Breast epithelium (tissue), 4 donors: ENCODE data around the gene CR2. TPM values are rescaled to one million over a fixed set of nuclear protein-coding genes. Genes with fewer than 3 reads are reported as not detected.
"Not testable (repeated sequence)": the region's sequence is repeated elsewhere in the genome, so short reads cannot be mapped to it uniquely, and the experiment has no call there.

ENCODE experiments used
- DNase-seq, 2 donors: peaks; one replicate each; pipeline ENCODE4 v3.0.0-alpha.2; 2019; ENCODE audit warnings: low spot score in 2 of 2
- H3K27ac ChIP-seq, 2 donors: fragments of 200-600 bp; sonication (generic) in 1 of 2; one replicate each; pipeline ENCODE4 v1.5.1; 2016 to 2019; ENCODE audit warnings: mild to moderate bottlenecking in 1 of 2
- H3K27me3 ChIP-seq, 2 donors: fragments of 200-600 bp; sonication (generic) in 1 of 2; one replicate each; pipeline versions ENCODE4 v1.5.1 to v1.6.0; 2017 to 2019; ENCODE audit warnings: control low read depth in 1 of 2, mild to moderate bottlenecking in 1 of 2
- H3K36me3 ChIP-seq: fragments of 200-600 bp; one replicate; pipeline ENCODE4 v1.5.1; 2019
- H3K4me1 ChIP-seq, 2 donors: fragments of 200-600 bp; sonication (generic); one replicate each; pipeline ENCODE4 v1.5.1; 2016 to 2019; ENCODE audit warnings: control low read depth in 1 of 2
- H3K4me3 ChIP-seq, 3 donors: fragments of 200-600 bp; sonication (generic); 1 replicate in 2 of 3; 2 replicates in 1 of 3; pipeline ENCODE4 v1.5.1; 2016 to 2019; ENCODE audit warnings: mild to moderate bottlenecking in 3 of 3, moderate library complexity in 2 of 3
- H3K9me3 ChIP-seq, 2 donors: fragments of 200-600 bp; sonication (generic) in 1 of 2; one replicate each; pipeline ENCODE4 v1.5.1; 2016 to 2019; ENCODE audit warnings: control low read depth in 1 of 2
- CTCF ChIP-seq, 3 donors: fragments of 450-650 bp; IDR thresholded peaks; one replicate each; pipeline ENCODE4 v1.5.1; 2016 to 2017; ENCODE audit warnings: antibody characterized with exemption in 3 of 3, mild to moderate bottlenecking in 3 of 3, moderate library complexity in 3 of 3
- POLR2A ChIP-seq: fragments of 450-650 bp; IDR thresholded peaks from one replicate; pipeline ENCODE4 v1.6.1; 2016; ENCODE audit warnings: antibody characterized with exemption, mild to moderate bottlenecking, moderate library complexity
- POLR2AphosphoS5 ChIP-seq, 3 donors: sonication (generic); formaldehyde crosslinking; IDR thresholded peaks; one replicate each; pipeline ENCODE4 v1.6.1; 2017; ENCODE audit warnings: antibody characterized with exemption in 3 of 3
- intact Hi-C: fragments of 100-400 bp; cut with DNase I; formaldehyde crosslinking; loops from one replicate; pipeline ENCODE4 v1.15.1; 2023; ENCODE audit warnings: low total_unique reads
- total RNA-seq, 3 donors: library from RNA; depleted of rRNA; stranded (reverse); fragments of >200 nt; gene quantifications; one replicate each; pipeline ENCODE4 v1.1.0, GENCODE V29; 2016

Gene CR2
- total RNA-seq, 3 donors from 2014 or later = under 0.01 to 0.29 TPM; not detected in 1

GRCh38 chr1:207430602-207431001 is 23.5 kb upstream of the CR2 start:
- Histone ChIP-seq H3K27ac (no peak overlapping the region), H3K9me3 (no peaks in the 10 kb centered on the region), H3K4me3 (no peak overlapping the region), H3K36me3 (no peaks in the 10 kb centered on the region), H3K4me1 (no peaks in the 10 kb centered on the region), H3K27me3 (no peaks in the 10 kb centered on the region)
- intact Hi-C loops = no loop called here
- TF ChIP-seq CTCF (IDR thresholded peaks at IDR 0.05) (no peak), POLR2A (no peak), POLR2AphosphoS5 (IDR thresholded peaks at IDR 0.05) (no peak)
- no peak for DNase-seq

GRCh38 chr1:207431508-207431907 is 22.6 kb upstream of the CR2 start:
- H3K4me1 ChIP-seq = no peaks in the 10 kb centered on the region
- H3K4me3 ChIP-seq = no peak overlapping the region
- TF ChIP-seq POLR2AphosphoS5 (IDR thresholded peaks at IDR 0.05) = no peak
- no peak for TF ChIP-seq POLR2A
- TF ChIP-seq CTCF (IDR thresholded peaks at IDR 0.05) = no peak
- H3K27ac ChIP-seq = no peak overlapping the region
- no peaks in the 10 kb centered on the region for H3K9me3 ChIP-seq
- H3K36me3 ChIP-seq = no peaks in the 10 kb centered on the region
- H3K27me3 ChIP-seq = no peaks in the 10 kb centered on the region
- intact Hi-C loops = no loop called here
- no peak for DNase-seq

- Histone ChIP-seq H3K27ac (no peak overlapping the region), H3K4me1 (no peaks in the 10 kb centered on the region), H3K27me3 (no peaks in the 10 kb centered on the region), H3K9me3 (no peaks in the 10 kb centered on the region), H3K36me3 (no peaks in the 10 kb centered on the region), H3K4me3 (no peak overlapping the region)
- no peak for DNase-seq
- TF ChIP-seq POLR2A (no peak), POLR2AphosphoS5 (IDR thresholded peaks at IDR 0.05) (no peak), CTCF (IDR thresholded peaks at IDR 0.05) (no peak)
- intact Hi-C loops = no loop called here
Observed at GRCh38 chr1:207433435-207433834, 20.7 kb upstream of the CR2 start.

- H3K4me3 ChIP-seq, intact Hi-C loops, H3K36me3 ChIP-seq, DNase-seq, H3K9me3 ChIP-seq, H3K27ac ChIP-seq, H3K4me1 ChIP-seq, H3K27me3 ChIP-seq: not testable (repeated sequence)
Observed at GRCh38 chr1:207436746-207437145, 17.4 kb upstream of the CR2 start.

GRCh38 chr1:207440626-207441025 is 13.5 kb upstream of the CR2 start:
- Histone ChIP-seq H3K4me1 (no peaks in the 10 kb centered on the region), H3K9me3 (no peaks in the 10 kb centered on the region), H3K27me3 (no peaks in the 10 kb centered on the region), H3K27ac (no peak overlapping the region), H3K4me3 (no peak overlapping the region), H3K36me3 (no peaks in the 10 kb centered on the region)
- DNase-seq = no peak
- TF ChIP-seq POLR2AphosphoS5 (IDR thresholded peaks at IDR 0.05) (no peak), POLR2A (no peak), CTCF (IDR thresholded peaks at IDR 0.05) (no peak)
- intact Hi-C loops = no loop called here

- no peak overlapping the region for H3K27ac ChIP-seq
- no peaks in the 10 kb centered on the region for H3K9me3 ChIP-seq
- intact Hi-C loops = no loop called here
- H3K4me1 ChIP-seq = no peaks in the 10 kb centered on the region
- H3K4me3 ChIP-seq = no peak overlapping the region
- TF ChIP-seq POLR2A = no peak
- no peak for TF ChIP-seq POLR2AphosphoS5 (IDR thresholded peaks at IDR 0.05)
- no peak for TF ChIP-seq CTCF (IDR thresholded peaks at IDR 0.05)
- no peak for DNase-seq
- no peaks in the 10 kb centered on the region for H3K27me3 ChIP-seq
- H3K36me3 ChIP-seq = no peaks in the 10 kb centered on the region
Observed at GRCh38 chr1:207444514-207445217, 9.5 kb upstream of the CR2 start.
